Activated CD8-positive, alpha-beta memory T cell treated with anti-CD3 and anti-CD28 coated beads for 36 hours (primary cell): ENCODE results near the gene TRAPPC3. TPM values are rescaled to one million over a fixed set of nuclear protein-coding genes. Genes with fewer than 3 reads are reported as not detected.

Experiments used
- CTCF ChIA-PET: fragments of 350-600 bp; sonication (Branson Sonifier 250); formaldehyde crosslinking; loops from one replicate; lab custom pipeline; 2021; ENCODE audit warnings: antibody characterized with exemption; lab: Charles Lee
- POLR2A ChIA-PET: fragments of 350-600 bp; sonication (Branson Sonifier 250); formaldehyde crosslinking; loops from one replicate; lab custom pipeline; 2021; ENCODE audit warnings: antibody characterized with exemption; lab: Charles Lee
- total RNA-seq, 2 experiments: library from RNA; stranded (reverse); gene quantifications; one replicate each; pipeline ENCODE4 v1.2.3, GENCODE V29; 2021

The TRAPPC3 gene
- total RNA-seq, 2 experiments from 2014 or later, result 60.6 to 64.0 TPM

DNA sequence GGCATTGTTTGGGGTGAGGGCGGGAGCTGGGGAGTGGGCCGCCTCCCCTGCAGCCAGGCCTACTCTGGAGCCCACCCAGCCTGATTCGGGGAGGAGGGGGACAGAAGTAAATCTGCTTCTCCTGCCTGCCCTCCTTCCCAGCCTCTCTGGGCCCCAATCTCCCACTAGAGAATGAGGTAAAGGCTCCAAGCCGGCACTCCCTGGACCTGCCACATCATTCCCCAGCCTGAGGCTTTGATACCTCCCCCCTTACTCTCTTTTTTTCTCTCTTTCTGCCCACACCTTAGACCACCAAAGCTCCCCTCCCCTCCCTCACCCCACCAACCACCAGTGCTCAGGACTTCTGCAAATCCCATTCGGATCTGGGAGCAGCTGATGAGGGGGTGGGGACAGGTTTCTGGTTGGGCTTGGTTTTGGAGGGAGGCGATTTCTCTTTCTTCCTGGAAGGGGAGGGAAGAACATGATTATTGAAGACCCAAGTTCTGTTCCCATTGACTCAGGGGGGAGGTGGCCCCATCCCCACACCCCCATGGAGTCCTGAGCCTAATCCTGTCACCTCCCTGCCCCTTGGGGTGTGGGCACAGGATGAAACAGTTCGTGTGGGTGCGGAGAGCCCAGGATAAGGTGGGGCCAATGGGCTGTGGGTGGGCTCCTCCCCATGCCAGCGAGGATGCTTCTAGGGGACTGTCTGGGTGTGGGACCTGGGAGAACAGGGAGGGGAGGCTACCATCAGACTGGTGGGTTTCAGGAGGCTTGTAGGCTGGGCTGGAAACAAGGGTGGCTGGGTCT is 8.0 kb upstream of the TRAPPC3 start:
- CTCF ChIA-PET, result interaction anchor here (0.7 to 1.9 kb wide), 5 partner anchors 31 to 143 kb away, joined by 3 to 9 read pairs (median 3); no protein-coding TSS in a partner anchor
- POLR2A ChIA-PET, result interaction anchor here (2.6 kb wide), 1 partner anchor 66 kb away, joined by 11 read pairs; the partner anchor contains the start of gene THRAP3

- ChIA-PET POLR2A (interaction anchor here (1.1 to 2.6 kb wide), 3 partner anchors 13 to 67 kb away, joined by 3 to 11 read pairs (median 5); partner anchors contain the start of gene THRAP3), CTCF (interaction anchor here (1.3 to 1.9 kb wide), 4 partner anchors 31 to 144 kb away, joined by 3 to 9 read pairs (median 3); no protein-coding TSS in a partner anchor)
Observed at GRCh38 chr1:36156329-36157114, 7.2 kb upstream of the TRAPPC3 start.

- ChIA-PET CTCF (interaction anchor here (0.5 to 1.9 kb wide), 5 partner anchors 32 to 145 kb away, joined by 3 to 9 read pairs (median 3); no protein-coding TSS in a partner anchor), POLR2A (interaction anchor here (1.1 to 2.6 kb wide), 3 partner anchors 14 to 68 kb away, joined by 3 to 11 read pairs (median 5); partner anchors contain the start of gene THRAP3)
Observed at GRCh38 chr1:36155408-36156328, 6.4 kb upstream of the TRAPPC3 start, which contains the start of gene MAP7D1. MAP7D1 (plus strand) TSS chr1:36156160; CDS start chr1:36156418, 258 bp downstream.

- ChIA-PET POLR2A (interaction anchor here (0.6 to 2.6 kb wide), 2 partner anchors 69 to 103 kb away, joined by 3 to 11 read pairs; partner anchors contain the start of gene THRAP3), CTCF (interaction anchor here (0.5 to 1.4 kb wide), 4 partner anchors 33 to 225 kb away, joined by 3 to 6 read pairs (median 3); no protein-coding TSS in a partner anchor)
Observed at GRCh38 chr1:36154765-36155407, 5.6 kb upstream of the TRAPPC3 start.

- POLR2A ChIA-PET, result interaction anchor here (0.6 kb wide), 1 partner anchor 104 kb away, joined by 3 read pairs; no protein-coding TSS in a partner anchor
- CTCF ChIA-PET, result interaction anchor here (0.6 to 1.4 kb wide), 3 partner anchors 34 to 225 kb away, joined by 3 to 6 read pairs (median 3); no protein-coding TSS in a partner anchor
Observed at GRCh38 chr1:36154335-36154734, 5.0 kb upstream of the TRAPPC3 start.

- ChIA-PET POLR2A (no interaction called here), CTCF (interaction anchor here (0.9 kb wide), 1 partner anchor 132 kb away, joined by 3 read pairs; no protein-coding TSS in a partner anchor)
Observed at GRCh38 chr1:36153476-36153875, 4.2 kb upstream of the TRAPPC3 start.

DNA sequence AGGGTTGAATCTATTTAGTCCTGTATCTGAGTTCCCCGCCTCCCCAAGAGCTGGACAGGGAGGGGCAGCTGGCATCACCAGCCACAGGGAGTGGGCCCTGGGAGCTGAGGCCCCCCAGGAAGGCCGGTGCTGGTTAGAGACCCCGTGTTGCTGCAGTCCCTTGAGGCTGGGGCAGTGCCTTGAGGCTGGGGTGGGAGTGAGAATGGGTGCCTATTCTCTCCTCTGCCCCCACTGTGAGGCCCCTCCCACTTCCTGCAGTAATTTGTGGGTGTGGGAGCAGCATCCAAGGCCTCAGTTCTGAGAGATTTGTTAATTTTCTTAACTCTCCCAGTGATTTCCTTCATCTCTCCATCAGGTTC is 2.5 kb upstream of the TRAPPC3 start:
- POLR2A ChIA-PET, result no interaction called here
- CTCF ChIA-PET, result interaction anchor here (3.5 to 4.0 kb wide), 2 partner anchors 10 to 17 kb away, joined by 16 to 49 read pairs; no protein-coding TSS in a partner anchor

- POLR2A ChIA-PET, result interaction anchor here (0.6 to 2.8 kb wide), 2 partner anchors 10 to 73 kb away, joined by 3 to 26 read pairs; partner anchors contain the start of gene THRAP3
- CTCF ChIA-PET, result interaction anchor here (2.9 to 4.0 kb wide), 3 partner anchors 10 to 37 kb away, joined by 16 to 49 read pairs (median 49); no protein-coding TSS in a partner anchor
Observed at GRCh38 chr1:36151134-36151844, 2.0 kb upstream of the TRAPPC3 start.

DNA sequence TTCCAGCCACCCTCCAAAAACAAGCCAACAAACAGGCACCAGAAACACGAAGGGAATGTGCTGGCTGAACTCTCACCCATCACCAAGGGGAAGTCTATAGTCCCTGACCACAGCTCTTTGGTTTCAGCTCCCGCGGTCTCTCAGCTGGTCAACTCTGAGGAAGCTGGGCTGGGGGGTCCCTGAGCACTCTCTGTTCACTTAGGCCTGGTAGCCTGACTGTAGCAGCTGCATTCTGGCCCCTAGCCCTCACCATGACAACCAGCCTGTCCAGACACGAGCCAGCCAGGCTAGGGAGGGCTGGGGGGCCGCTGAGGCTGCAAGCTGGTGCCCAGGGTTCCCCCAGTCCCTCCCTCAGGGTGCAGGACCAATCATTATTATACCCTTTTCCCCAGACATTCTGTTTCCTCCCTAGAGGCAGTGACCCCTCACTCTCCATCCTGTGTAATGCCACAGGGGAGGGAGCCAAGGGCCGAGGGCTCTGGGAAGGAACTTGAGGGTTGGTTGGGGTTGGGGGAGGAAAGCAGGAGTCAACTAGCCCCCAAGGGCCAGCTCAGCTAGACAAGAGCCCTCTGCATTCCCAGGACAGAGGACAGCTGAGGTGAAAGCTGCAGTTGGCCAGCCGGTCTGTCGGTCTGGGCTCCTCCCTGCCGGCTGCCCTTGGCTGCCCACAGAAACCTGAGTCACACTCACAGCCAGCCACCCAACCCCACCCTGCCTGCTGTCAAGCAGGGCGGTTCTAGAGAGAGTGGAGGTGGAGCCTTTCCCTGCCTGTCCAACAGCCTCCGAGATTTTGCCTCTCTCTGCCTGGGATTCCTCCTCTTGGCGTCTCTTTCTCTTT is 1.2 kb upstream of the TRAPPC3 start:
- CTCF ChIA-PET, result interaction anchor here (0.5 to 4.0 kb wide), 23 partner anchors 11 to 275 kb away, joined by 3 to 49 read pairs (median 7); partner anchors contain the start of genes AGO3, LSM10, SH3D21 and THRAP3
- POLR2A ChIA-PET, result interaction anchor here (0.6 to 2.8 kb wide), 11 partner anchors 10 to 236 kb away, joined by 3 to 26 read pairs (median 4); partner anchors contain the start of genes SH3D21 and THRAP3

GRCh38 chr1:36149973-36150295 is 648 bp upstream of the TRAPPC3 start:
- POLR2A ChIA-PET, result interaction anchor here (0.6 to 2.8 kb wide), 11 partner anchors 11 to 236 kb away, joined by 3 to 26 read pairs (median 4); partner anchors contain the start of genes SH3D21 and THRAP3
- CTCF ChIA-PET, result interaction anchor here (0.5 to 4.0 kb wide), 26 partner anchors 12 to 275 kb away, joined by 3 to 49 read pairs (median 6); partner anchors contain the start of genes AGO3, LSM10, SH3D21 and THRAP3

- ChIA-PET POLR2A (interaction anchor here (0.7 to 2.8 kb wide), 6 partner anchors 12 to 238 kb away, joined by 4 to 26 read pairs (median 6); partner anchors contain the start of gene SH3D21), CTCF (interaction anchor here (0.6 to 4.0 kb wide), 26 partner anchors 11 to 271 kb away, joined by 3 to 49 read pairs (median 6); partner anchors contain the start of genes AGO3, EVA1B, SH3D21 and THRAP3)
Observed at GRCh38 chr1:36148821-36149236, 457 bp downstream of the TRAPPC3 start.

DNA sequence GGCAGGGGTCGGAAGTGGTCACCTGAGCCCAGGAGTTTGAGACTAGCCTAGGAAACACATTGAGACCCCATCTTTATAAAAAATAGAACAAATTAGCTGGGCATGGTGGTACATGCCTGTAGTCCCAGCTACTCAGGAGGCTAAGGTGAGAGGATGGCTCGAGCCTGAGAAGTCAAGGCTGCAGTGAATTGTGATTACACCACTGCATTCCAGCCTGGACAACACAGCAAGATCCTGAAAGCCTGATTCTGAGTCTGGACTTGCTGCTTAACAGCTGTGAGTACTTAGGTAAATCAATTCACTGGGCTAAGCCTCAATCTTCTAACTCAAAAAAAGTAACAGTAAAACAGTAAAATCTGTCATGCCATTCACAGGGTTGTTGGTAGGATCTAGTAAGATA is 4.9 kb downstream of the TRAPPC3 start:
- ChIA-PET POLR2A (no interaction called here), CTCF (interaction anchor here (1.6 kb wide), 1 partner anchor 44 kb away, joined by 5 read pairs; no protein-coding TSS in a partner anchor)

GRCh38 chr1:36143424-36143823 is 5.9 kb downstream of the TRAPPC3 start:
- CTCF ChIA-PET, result interaction anchor here (0.6 kb wide), 1 partner anchor 279 kb away, joined by 3 read pairs; no protein-coding TSS in a partner anchor
- POLR2A ChIA-PET, result no interaction called here

DNA sequence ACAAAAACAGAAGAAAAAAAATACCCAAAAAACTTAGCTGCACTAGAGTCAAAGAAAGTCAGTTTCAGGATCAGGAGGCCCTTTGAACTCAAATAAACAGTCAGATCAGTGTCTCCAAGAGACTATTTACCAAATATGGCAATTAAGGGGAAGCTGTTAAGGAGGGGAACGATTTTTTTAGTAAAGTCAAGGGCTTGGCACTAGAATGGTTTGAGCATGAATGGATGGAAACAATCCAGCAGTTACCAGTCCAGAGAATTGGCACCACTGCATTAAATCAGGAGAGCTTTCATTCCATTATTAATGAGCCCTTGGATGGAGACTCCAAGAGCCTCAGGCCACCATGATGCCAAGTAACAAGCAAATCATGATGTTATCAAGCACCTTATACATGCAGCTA is 7.2 kb downstream of the TRAPPC3 start:
- ChIA-PET CTCF (interaction anchor here (0.7 to 1.1 kb wide), 3 partner anchors 35 to 260 kb away, joined by 3 to 4 read pairs (median 3); no protein-coding TSS in a partner anchor), POLR2A (no interaction called here)

- ChIA-PET CTCF (no interaction called here), POLR2A (no interaction called here)
Observed at GRCh38 chr1:36139521-36139920, 9.8 kb downstream of the TRAPPC3 start.
